Suppressor macrophage (primary cell): ENCODE measurements around the gene SYT6.

Experiments
- DNase-seq, 4 experiments: peaks; one replicate each; pipeline ENCODE4 v3.0.0-alpha.2; 2020 to 2022
- total RNA-seq, 17 experiments: gene quantifications; one replicate each; lab custom pipeline; 2026; ENCODE audit warnings: mixed read lengths in 6 of 17, inconsistent platforms in 3 of 17; lab: John Stamatoyannopoulos, UW

SYT6 gene
- 0 to 4.0 (median 0.39) reads per million in 17 experiments for total RNA-seq

GRCh38 chr1:114153261-114154145 is at the start of gene SYT6:
Gene SYT6 (minus strand): TSS chr1:114153869. CDS start chr1:114153772, 97 bp downstream.
- DNase-seq = peak in 2 of 4 experiments; percentile 33 to 48

DNA sequence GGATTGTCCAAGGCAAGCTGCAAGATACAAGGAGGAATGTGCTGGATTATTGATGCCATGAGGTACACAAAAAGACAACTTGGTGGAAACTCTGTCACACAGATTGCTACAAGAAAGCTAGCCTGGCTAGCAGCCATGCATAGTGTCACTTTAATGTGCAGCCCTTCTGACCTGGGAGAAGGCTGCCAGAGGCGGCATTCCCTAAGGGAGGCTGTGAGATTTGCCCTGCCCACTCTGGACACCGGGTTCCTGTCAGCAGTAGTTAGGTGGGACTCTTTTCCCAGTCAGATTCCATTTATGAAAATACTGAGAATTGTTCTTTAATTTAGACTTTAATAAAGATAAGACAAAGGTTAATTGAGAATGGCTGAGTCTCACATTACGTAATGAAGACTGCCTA is 47.8 kb upstream of the SYT6 start:
- DNase-seq = no peak

- no peak for DNase-seq
Observed at GRCh38 chr1:114199017-114199594, 45.4 kb upstream of the SYT6 start.

GRCh38 chr1:114196992-114197907 is 43.6 kb upstream of the SYT6 start:
- no peak for DNase-seq

- DNase-seq = no peak
Observed at GRCh38 chr1:114195819-114196218, 42.1 kb upstream of the SYT6 start.

GRCh38 chr1:114192328-114192727 is 38.7 kb upstream of the SYT6 start:
- no peak for DNase-seq

DNA sequence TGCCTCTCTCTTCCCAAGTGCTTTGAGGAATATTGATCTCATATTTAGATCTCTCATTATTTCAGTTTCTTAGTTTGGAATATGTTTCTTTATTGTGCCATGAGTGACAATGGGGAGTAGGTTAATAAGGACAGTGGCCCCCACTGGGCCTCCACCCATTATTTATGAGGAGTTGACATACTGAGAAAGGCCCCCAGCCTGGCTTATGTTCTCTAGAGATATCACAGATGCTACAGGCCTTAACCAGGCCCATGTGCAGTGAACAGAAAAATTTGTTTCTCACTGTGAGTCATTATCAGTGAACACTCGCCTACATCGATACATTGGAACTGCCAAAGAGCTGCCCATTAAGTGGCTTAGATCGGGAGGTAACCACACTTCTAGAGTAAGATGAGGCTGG is 35.7 kb upstream of the SYT6 start:
- no peak for DNase-seq

DNA sequence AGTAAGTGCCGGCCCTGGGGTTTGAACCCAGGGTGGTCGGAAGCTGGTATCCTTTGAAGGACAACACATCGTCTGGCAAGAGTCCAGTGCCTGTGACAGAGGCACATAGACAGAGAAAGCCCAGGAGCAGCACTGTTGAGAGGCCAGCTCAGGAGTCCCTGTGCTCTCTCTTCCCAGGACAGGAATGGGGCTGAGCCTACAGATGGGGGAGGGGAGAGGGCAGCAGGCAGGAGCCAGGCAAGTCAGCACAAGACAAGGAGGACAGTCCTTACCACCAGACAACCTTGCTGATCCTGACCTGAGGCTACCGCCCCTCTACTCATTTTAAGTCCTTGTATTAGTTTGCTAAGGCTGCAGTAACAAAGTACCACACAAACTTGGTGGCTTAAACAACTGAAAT is 27.7 kb upstream of the SYT6 start:
- no peak for DNase-seq

- DNase-seq = no peak
Observed at GRCh38 chr1:114180742-114181141, 27.1 kb upstream of the SYT6 start.

DNA sequence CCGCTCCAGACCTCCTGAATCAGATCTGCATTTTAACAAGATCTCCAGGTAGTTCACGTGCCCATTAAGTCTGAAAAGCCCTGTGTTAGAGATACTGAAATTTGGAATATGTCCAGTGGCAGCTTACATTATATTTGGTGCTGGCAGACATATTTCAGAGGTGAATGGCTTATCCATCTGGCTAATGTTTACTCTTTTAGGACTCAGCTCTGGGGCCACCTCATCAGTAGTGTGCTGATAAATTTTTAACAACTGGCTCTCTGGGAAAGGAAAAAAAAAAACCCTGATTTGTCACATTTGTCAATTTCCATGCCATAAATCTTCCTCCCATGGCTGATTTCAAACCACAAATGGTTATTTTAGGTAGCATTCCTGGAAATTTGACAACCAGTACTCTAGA is 25.3 kb upstream of the SYT6 start:
- no peak for DNase-seq

DNA sequence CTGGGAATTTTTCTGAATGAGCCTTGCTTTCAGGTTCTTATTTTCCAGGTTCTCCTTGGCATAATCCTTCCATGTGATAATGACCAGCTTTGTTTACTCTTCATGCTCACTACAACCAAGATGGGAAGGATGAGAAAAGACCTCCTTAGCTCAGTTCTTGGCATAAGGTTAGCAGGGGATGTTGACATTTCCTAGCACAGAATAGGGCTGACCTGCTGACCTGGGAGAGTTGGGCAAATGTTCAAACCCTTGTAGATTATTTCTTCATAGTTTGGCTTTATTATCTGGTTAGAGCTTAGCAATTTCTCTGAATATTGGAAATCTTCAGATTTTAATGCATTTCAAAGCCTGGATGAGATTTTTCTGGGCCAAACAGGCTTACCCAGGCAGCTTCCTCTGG is 23.6 kb upstream of the SYT6 start:
- DNase-seq = no peak

DNA sequence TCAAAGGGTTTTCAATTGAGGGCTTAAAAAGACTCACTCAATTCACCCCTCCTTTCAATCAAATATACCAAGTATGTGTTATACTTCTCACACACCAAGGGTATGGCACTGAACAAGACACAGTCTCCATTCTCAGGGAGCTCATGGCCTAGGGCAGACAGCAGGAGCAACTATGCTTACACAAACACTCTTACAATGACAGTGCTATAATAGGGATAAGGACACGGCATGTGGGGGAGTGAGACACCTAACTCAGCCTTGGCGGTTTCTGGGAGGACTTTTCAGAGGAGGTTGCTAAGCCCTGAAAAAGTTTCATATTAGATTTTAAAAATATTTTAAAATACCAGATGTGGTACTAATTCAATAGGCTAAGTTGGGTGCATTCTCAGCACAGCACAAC is 22.7 kb upstream of the SYT6 start:
- no peak for DNase-seq

DNA sequence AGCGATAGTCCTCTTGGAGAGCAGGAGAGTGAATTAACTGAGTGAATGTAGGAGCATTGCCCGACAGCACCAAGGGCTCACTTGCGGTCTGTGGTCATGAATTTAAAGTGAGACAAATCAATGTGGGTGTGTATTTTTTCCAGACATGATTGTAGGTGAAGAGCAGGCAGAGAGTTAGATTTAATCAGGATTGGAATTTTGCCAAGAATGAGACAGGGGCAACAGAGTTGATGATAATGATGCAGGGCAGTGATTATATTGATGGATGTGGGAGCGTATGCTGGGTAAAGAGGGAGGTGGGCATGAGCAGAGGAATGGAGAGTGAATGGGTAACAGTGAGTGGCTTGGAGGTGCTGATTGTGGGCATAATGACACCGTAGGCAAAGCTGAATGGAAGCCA is 20.0 kb upstream of the SYT6 start:
- DNase-seq = no peak

DNA sequence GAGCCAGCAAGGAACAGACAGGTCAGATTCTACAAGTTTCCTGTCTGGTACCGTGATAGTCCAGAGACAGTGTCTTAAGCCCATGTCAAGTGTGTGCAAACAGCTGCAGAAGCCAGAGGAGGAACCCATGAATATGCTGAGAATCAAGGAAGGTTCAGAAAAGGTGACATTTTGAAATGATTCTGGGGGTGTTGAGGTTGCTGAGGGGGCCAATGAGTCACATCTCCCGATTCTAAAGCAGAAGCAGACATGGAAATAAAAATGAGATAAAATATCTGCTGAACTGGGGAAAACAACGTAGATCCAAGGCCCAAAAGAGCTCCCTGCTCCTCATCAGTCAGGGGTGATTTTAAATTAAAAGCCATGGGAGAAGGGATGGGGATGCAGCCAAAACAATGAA is 15.8 kb upstream of the SYT6 start:
- no peak for DNase-seq

- DNase-seq = peak in 2 of 4 experiments; percentile 12 to 14
Observed at GRCh38 chr1:114167226-114167625, 13.6 kb upstream of the SYT6 start.

- DNase-seq = no peak
Observed at GRCh38 chr1:114164840-114165543, 11.3 kb upstream of the SYT6 start.

- no peak for DNase-seq
Observed at GRCh38 chr1:114159941-114160340, 6.3 kb upstream of the SYT6 start.

DNA sequence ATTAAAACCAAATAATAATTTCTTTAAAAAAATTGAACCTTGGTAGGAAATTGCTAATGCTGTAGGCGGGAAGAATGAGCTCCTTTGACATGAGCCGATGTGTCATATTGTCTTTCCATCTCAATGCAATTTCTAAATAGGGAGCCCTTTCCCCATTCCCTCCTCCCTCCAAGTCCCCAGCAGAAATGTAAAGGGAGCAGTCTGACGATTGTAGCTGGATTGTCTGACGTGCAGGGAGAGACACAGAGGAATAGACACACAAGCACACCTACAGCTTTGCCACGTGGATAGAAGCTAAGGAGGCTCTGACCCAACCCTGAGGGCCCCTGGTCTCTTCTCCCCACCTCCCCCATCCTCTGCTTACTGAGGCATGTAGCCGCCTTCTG is 3.6 kb upstream of the SYT6 start:
- DNase-seq = no peak

- no peak for DNase-seq
Observed at GRCh38 chr1:114156538-114157274, 3.0 kb upstream of the SYT6 start.

GRCh38 chr1:114155706-114156105 is 2.0 kb upstream of the SYT6 start:
- no peak for DNase-seq

DNA sequence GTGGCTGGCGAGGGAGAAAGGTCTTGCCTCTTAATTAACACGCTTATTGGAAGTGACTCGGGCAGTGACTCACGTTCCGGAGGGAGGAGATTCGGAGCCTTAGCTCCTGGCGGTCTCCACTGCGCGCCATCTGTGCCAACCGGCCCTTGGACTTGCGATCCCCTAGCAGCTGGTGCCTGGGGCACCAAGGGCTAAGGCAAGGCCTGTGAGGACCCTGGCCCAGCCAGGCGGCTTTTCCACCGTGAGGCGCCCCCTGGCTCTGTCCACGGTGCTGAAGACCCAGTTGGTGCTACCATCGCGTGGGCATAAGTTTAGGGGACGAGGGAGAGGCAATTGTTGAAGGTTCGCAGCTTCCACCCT is 1.3 kb upstream of the SYT6 start:
- DNase-seq = peak in 3 of 4 experiments; percentile 14 to 29 (median 23)
